LNCAP (cell line): ENCODE results near the gene TYSND1.

ENCODE experiments used
- TF ChIP-seq, protein P1 (sequence below): fragments of 450-650 bp; IDR thresholded peaks from 2 replicates; pipeline ENCODE4 v1.5.1; 2017; ENCODE audit warnings: mild to moderate bottlenecking

TYSND1 gene

DNA sequence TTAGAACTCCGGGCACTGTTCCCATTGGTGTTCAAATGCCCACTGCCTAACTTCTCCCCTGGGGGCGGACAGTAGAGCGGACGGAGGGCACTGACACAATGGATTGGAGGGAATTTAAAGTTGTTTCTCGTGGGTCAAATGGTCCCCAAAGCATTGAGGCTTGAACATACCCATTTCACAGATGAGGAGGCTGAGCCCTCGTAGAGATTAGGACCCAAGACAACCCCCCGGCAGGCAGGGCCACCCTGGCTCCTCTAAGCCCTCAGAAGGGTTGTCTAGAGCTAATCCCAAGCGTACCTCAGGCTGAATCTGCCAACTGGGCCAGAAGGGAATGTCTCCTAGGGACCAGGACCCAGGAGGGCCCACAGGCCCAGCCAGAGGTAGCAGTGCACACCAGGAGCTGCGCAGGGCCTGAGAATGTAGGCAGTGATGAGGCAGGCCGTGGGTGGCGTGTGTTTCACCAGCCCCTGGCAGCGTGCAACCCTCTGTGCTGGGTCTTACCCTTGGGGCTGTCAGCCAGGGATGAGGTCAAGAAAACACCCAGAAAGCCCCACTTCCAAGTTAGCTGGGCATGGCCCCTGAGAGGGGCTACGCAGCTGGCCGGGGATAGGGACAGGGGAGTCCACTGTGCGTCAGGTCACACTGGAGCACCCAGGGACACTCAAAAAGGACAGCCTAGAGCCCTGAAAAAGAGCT is 19.7 kb downstream of the TYSND1 start:
- TF ChIP-seq, protein P1, sequence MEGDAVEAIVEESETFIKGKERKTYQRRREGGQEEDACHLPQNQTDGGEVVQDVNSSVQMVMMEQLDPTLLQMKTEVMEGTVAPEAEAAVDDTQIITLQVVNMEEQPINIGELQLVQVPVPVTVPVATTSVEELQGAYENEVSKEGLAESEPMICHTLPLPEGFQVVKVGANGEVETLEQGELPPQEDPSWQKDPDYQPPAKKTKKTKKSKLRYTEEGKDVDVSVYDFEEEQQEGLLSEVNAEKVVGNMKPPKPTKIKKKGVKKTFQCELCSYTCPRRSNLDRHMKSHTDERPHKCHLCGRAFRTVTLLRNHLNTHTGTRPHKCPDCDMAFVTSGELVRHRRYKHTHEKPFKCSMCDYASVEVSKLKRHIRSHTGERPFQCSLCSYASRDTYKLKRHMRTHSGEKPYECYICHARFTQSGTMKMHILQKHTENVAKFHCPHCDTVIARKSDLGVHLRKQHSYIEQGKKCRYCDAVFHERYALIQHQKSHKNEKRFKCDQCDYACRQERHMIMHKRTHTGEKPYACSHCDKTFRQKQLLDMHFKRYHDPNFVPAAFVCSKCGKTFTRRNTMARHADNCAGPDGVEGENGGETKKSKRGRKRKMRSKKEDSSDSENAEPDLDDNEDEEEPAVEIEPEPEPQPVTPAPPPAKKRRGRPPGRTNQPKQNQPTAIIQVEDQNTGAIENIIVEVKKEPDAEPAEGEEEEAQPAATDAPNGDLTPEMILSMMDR, result no peak

DNA sequence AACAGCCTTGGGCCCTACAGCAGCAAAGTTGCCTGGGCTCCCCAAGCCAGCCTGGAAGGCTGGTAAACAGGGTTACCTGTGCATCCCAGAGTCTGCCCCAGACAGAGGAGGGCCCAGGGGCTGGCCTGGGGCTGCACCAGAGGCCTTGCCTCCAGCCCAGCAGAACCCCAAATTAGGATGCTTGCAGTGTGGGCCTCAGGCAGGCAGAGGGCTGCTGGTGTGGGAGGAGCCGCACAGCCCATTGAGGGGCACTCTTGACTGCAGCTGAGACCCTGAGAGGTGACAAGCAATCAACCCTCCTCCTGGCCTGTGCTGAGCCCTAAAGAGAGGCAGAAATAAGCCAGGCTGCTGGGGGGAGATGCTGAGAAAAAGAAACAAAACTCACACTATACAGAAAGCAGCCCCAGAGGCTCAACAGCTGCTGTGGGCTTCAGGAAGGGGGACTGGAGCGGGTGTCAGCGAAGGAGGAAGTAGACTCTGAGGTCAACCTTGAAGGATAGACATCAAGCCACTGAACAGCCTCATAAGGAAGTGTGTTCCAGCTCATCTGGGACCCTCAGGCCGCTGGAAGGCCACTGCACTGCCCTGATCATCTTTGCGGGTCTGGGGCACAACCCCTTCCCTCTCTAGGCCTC is 20.5 kb downstream of the TYSND1 start:
- TF ChIP-seq, protein P1, result no peak

DNA sequence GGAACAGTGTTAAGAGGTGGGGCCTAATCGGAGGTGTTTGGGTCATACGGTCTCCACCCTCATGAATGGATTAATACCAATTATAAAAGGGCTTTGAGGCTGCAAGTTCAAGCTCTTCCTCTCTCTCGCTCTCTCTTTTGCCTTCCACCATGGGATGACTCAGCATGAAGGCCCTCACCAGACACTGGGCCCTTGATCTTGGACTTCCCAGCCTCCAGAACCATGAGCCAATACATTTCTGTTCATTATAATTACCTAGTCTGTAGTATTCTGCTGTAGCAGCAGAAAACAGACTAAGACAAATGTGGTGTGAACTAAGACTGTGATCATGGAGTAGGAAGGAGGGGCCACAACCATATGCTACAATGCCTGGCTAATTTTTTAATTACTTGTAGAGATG is 21.6 kb downstream of the TYSND1 start:
- TF ChIP-seq, protein P1, result no peak

DNA sequence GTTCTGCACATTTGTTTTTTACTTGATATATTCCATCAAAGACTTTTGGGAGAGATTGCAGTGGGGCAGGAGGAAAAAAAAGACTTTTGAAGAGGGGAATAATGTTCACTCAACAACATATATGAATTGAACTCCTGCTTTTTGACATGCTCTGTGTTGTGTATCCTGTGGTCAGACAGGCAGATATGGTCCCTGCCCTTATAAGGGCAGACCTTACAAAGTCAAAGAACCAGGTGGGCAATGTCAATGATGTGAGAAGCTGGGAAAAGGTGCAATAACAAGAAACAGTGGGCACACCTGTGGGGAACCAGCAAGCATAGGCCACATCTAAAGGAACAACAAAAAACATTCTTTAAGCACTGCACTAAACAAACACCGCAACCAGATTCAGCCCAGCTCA is 22.1 kb downstream of the TYSND1 start:
- TF ChIP-seq, protein P1, result no peak

DNA sequence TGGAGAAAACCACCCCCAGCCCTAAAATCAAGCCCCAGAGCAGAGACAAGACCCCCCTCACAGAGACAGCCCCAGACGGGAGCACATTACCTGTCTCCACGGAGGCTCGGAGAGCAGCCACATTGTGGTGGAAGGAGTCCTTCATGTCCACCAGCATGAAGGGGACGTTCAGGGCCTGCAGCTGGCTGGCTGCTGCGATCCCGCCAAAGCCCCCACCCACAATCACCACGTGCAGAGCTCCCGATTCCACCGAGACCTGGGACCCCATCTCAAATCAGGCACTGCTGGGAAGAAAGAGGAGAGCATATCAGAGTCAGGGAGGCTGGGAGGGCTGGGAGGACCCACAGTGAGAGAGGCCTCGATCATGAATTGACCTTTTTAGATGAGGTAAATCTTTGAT is 22.7 kb downstream of the TYSND1 start:
- TF ChIP-seq, protein P1, result no peak

DNA sequence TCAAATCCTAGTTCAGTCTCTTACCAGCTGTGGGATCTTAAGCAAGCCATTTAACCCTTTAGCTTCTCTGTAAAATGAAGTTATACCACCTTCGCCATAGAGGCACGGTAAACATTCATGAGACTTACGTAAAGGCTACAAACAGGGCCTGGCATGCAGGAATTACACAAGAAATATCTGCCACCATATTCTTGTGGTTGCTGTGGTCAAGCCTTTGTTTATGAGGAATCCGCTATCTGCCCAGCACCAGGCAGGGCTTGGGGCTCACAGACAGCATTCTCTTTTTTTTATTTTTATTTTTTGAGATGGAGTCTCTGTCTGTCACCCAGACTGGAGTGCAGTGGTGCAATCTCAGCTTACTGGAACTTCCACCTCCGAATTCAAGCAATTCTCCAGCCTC is 23.8 kb downstream of the TYSND1 start:
- TF ChIP-seq, protein P1, result no peak

DNA sequence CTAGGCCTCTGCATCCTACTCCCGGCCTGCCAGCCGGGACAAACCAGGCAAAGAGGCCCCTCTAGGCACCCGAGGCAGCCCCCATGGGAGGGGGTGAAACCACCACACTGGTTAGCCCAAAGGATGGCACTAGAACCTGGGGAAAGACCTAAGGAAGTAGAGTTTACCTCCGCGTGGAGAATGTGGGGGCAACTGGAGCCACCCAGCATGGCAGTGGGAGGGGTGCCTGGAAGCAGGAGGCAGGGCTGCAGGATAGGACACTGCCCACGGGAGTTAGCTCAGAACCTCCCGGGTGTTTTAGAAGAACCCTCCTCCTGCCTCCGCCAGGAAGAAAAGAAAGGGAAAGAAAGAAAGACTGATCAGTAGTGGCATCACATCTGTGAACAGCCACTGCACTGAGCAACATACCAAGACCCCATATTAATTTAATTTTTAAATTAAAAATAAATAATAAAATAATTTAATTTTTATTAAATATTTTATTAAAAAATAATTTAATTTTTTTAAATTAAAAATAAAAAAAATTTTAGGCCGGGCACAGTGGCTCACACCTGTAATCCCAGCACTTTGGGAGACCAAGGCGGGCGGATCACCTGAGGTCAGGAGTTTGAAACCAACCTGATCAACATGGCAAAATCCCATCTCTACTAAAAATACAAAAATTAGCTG is 25.1 kb downstream of the TYSND1 start:
- TF ChIP-seq, protein P1, result no peak
